ENCODE results near the gene SIPA1. TPM values are rescaled to one million over a fixed set of nuclear protein-coding genes. Genes with fewer than 3 reads are reported as not detected.

SIPA1 gene
- total and polyA plus RNA-seq, 9 of the 15 experiments (the other 6 are each of a cell fraction or from before 2014, with no cell fraction given): 0.25 to 85.8 (median 16.8) TPM

DNA sequence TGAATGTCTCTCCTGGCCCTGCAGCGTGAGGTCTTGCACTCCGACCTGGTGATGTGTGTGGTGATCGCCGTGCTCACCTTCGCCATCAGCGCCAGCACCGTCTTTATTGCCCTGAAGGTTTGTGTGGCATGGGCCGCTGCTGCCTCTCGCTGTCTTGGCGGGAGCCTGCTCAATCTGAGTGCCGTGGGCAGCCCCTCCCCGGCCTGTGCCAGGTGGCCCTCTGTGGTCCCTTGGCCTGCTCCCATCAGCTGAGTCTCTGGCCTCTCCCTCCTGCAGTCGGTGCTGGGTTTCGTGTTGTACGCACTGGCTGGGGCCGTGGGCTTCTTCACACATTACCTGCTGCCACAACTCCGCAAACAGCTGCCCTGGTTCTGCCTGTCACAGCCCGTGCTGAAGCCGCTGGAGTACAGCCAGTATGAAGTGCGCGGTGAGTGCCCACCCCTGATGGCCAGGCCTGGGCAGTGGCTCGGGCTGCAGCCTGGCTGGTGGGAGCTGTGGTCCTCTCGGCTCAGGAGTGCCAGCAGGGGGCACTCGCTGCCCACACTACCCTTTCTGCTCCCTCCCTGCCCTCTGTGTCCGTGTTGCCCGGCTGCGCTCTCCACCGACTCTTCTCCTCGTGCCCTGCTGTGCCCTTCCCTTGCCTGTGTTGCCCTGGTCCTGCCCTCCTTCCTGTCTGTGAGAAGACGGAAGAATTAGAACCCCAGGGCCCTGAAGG lies 12.1 kb upstream of the SIPA1 start (continued):
- TF ChIP-seq, protein P1, sequence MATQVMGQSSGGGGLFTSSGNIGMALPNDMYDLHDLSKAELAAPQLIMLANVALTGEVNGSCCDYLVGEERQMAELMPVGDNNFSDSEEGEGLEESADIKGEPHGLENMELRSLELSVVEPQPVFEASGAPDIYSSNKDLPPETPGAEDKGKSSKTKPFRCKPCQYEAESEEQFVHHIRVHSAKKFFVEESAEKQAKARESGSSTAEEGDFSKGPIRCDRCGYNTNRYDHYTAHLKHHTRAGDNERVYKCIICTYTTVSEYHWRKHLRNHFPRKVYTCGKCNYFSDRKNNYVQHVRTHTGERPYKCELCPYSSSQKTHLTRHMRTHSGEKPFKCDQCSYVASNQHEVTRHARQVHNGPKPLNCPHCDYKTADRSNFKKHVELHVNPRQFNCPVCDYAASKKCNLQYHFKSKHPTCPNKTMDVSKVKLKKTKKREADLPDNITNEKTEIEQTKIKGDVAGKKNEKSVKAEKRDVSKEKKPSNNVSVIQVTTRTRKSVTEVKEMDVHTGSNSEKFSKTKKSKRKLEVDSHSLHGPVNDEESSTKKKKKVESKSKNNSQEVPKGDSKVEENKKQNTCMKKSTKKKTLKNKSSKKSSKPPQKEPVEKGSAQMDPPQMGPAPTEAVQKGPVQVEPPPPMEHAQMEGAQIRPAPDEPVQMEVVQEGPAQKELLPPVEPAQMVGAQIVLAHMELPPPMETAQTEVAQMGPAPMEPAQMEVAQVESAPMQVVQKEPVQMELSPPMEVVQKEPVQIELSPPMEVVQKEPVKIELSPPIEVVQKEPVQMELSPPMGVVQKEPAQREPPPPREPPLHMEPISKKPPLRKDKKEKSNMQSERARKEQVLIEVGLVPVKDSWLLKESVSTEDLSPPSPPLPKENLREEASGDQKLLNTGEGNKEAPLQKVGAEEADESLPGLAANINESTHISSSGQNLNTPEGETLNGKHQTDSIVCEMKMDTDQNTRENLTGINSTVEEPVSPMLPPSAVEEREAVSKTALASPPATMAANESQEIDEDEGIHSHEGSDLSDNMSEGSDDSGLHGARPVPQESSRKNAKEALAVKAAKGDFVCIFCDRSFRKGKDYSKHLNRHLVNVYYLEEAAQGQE (IDR thresholded peaks at IDR 0.05; ENCODE audit: borderline replicate concordance): peak; percentile 47
- TF ChIP-seq, protein P1 (CRISPR knock-in tag; IDR thresholded peaks at IDR 0.05; ENCODE audit: low read depth): no peak
- no peak for TF ChIP-seq FOS (IDR thresholded peaks at IDR 0.05; ENCODE audit: extremely low read depth, insufficient read length)
- TF ChIP-seq, protein P2, sequence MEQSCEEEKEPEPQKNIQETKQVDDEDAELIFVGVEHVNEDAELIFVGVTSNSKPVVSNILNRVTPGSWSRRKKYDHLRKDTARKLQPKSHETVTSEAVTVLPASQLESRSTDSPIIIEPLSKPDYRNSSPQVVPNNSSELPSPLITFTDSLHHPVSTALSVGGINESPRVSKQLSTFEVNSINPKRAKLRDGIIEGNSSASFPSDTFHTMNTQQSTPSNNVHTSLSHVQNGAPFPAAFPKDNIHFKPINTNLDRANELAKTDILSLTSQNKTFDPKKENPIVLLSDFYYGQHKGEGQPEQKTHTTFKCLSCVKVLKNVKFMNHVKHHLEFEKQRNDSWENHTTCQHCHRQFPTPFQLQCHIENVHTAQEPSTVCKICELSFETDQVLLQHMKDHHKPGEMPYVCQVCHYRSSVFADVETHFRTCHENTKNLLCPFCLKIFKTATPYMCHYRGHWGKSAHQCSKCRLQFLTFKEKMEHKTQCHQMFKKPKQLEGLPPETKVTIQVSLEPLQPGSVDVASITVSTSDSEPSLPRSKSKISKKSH (CRISPR knock-in tag; IDR thresholded peaks at IDR 0.05): no peak
- TF ChIP-seq, protein P3, sequence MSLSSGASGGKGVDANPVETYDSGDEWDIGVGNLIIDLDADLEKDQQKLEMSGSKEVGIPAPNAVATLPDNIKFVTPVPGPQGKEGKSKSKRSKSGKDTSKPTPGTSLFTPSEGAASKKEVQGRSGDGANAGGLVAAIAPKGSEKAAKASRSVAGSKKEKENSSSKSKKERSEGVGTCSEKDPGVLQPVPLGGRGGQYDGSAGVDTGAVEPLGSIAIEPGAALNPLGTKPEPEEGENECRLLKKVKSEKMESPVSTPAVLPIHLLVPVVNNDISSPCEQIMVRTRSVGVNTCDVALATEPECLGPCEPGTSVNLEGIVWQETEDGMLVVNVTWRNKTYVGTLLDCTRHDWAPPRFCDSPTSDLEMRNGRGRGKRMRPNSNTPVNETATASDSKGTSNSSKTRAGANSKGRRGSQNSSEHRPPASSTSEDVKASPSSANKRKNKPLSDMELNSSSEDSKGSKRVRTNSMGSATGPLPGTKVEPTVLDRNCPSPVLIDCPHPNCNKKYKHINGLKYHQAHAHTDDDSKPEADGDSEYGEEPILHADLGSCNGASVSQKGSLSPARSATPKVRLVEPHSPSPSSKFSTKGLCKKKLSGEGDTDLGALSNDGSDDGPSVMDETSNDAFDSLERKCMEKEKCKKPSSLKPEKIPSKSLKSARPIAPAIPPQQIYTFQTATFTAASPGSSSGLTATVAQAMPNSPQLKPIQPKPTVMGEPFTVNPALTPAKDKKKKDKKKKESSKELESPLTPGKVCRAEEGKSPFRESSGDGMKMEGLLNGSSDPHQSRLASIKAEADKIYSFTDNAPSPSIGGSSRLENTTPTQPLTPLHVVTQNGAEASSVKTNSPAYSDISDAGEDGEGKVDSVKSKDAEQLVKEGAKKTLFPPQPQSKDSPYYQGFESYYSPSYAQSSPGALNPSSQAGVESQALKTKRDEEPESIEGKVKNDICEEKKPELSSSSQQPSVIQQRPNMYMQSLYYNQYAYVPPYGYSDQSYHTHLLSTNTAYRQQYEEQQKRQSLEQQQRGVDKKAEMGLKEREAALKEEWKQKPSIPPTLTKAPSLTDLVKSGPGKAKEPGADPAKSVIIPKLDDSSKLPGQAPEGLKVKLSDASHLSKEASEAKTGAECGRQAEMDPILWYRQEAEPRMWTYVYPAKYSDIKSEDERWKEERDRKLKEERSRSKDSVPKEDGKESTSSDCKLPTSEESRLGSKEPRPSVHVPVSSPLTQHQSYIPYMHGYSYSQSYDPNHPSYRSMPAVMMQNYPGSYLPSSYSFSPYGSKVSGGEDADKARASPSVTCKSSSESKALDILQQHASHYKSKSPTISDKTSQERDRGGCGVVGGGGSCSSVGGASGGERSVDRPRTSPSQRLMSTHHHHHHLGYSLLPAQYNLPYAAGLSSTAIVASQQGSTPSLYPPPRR (CRISPR knock-in tag; IDR thresholded peaks at IDR 0.05; ENCODE audit: borderline replicate concordance): no peak
- no peak for TF ChIP-seq ZBTB1 (CRISPR knock-in tag; IDR thresholded peaks at IDR 0.05; ENCODE audit: borderline replicate concordance, low read depth)
- TF ChIP-seq, protein P4, sequence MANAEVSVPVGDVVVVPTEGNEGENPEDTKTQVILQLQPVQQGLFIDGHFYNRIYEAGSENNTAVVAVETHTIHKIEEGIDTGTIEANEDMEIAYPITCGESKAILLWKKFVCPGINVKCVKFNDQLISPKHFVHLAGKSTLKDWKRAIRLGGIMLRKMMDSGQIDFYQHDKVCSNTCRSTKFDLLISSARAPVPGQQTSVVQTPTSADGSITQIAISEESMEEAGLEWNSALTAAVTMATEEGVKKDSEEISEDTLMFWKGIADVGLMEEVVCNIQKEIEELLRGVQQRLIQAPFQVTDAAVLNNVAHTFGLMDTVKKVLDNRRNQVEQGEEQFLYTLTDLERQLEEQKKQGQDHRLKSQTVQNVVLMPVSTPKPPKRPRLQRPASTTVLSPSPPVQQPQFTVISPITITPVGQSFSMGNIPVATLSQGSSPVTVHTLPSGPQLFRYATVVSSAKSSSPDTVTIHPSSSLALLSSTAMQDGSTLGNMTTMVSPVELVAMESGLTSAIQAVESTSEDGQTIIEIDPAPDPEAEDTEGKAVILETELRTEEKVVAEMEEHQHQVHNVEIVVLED (CRISPR knock-in tag; IDR thresholded peaks at IDR 0.05): no peak
- TF ChIP-seq ETS2 (tag; IDR thresholded peaks at IDR 0.05; ENCODE audit: borderline replicate concordance, poor library complexity, severe bottlenecking): no peak
- TF ChIP-seq BCOR (IDR thresholded peaks at IDR 0.05): no peak
- no peak for TF ChIP-seq CBX1 (IDR thresholded peaks at IDR 0.05; ENCODE audit: low read depth)
- TF ChIP-seq PHTF2 (CRISPR knock-in tag; IDR thresholded peaks at IDR 0.05): no peak
